CD4-positive, alpha-beta T cell treated with Interleukin-4 for 4 hours (primary cell): ENCODE measurements around the gene A1CF.
"Not testable (repeated sequence)": the region's sequence is repeated elsewhere in the genome, so short reads cannot be mapped to it uniquely, and the experiment has no call there.

ENCODE experiments used
- DNase-seq: peaks from one replicate; pipeline ENCODE4 v3.0.0-alpha.2; 2020

Gene A1CF

DNA sequence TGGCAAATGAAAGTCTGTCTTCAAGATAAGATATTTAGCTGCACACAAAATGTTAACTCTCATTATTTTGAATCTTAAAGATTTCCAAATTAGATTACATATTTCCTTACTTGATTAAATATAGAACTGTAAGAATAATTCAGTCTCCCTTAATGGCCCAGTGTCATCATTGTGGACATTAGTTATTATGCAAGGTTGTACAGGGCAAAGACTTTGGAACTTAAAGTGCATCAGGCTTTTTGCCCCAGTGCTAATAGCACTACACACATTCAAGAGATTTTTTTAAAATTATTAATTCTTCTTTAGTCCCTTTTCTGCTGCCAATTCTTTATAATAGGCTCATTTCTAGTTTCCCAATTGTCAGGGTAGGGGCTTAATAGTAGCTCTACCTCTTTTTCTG is 103.4 kb downstream of the A1CF start:
- not testable (repeated sequence) for DNase-seq

DNA sequence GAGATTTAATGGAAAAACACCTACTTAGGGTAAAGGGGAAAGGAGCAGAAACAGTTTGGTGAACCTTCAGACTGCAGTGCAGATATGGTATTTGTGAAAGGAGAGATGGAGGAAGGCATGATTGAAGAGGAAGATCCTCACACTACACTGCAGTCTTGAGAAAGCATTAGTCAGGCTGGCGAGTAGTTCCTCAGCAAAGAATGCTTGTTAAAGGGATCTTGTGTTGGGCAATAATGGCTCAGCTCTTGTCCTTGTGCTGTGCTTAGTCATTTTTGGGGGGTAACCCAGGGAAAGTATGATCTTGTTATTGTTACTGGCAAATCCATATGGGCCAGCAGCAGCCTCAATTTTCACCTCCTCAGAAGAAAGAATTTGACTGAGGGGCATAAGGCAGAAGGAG is 105.4 kb downstream of the A1CF start:
- DNase-seq = not testable (repeated sequence)

DNA sequence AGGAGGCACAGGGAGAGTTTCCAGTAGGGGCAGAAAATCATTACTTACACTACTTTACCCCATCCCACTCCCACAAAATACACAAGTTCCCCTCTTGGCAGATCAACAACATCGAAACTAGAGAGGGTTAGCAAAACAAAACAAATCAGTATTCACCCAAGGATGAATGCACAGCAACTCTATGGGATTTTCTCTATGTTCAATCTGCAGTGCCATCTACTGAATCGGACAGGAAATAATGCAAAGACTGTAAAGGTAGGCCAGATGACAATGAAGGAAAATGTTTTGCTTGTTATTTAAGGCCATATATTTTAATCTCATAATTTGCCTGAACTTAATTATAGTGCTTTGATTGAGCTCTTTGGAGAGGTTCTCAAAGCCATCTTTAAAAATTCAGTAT is 110.6 kb downstream of the A1CF start:
- DNase-seq = not testable (repeated sequence)

DNA sequence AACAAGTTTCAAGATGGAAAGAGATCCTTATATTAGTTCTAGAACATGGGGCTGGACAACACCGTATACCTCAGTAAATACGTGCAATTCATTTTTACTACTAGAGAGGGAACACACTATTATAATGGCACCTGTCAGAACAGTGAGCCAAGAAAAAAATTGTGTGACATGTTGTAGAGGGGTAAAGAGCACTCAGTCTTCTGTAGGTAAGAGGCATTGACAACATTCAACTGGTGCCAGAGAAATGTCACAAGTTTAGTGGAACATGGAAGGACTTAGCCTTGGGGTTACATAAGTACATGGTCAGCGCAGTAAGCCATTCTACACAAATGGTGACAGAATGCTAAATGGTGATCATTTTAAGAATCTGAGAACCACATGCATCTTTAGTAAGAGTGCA is 113.4 kb downstream of the A1CF start:
- not testable (repeated sequence) for DNase-seq

DNA sequence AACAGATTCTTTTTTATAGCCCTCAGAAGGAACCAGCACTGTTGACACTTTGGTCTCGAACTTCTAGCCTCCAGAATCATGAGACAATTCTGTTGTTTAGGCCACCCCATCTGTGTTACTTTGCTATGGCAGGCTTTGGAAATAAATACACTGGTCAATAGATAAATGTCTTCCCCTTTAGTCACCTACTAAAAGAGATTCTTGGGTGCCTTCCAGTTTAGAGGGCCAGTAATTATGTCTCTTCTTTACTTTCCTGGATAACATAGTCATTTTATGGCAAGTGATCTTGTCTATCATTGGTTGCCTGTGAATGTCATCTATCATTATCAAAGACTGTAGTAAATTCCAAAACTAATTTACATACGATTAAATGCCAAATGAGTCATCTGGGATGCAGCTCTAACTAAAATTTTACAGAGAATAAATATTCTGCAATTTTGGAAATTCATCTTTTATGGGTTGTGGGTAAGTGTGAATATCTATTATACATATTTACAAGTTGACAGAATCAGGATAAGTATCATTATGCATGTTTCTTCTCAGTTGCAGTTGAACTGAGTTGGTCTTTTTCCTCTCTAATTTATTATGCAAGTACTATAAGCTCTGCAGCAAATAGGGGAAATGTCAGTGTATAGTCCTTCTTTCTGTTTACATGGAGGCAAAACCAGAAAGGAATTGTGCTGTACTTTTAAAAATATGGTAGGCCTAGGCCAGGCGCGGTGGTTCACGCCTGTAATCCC is 118.5 kb downstream of the A1CF start:
- not testable (repeated sequence) for DNase-seq
